Posterior cingulate gyrus (tissue), 11 donors: ENCODE data around the gene ARHGAP33.
"Not testable (repeated sequence)": the region's sequence is repeated elsewhere in the genome, so short reads cannot be mapped to it uniquely, and the experiment has no call there.

Experiments used
- DNase-seq, 10 donors: peaks; one replicate each; pipeline versions ENCODE4 v3.0.0 to v3.0.0-alpha.2; 2020 to 2021; ENCODE audit warnings: mixed read lengths in 3 of 10
- intact Hi-C: fragments of 100-400 bp; cut with DNase I; formaldehyde crosslinking; loops from one replicate; pipeline ENCODE4 v1.15.1; 2023

The ARHGAP33 gene

DNA sequence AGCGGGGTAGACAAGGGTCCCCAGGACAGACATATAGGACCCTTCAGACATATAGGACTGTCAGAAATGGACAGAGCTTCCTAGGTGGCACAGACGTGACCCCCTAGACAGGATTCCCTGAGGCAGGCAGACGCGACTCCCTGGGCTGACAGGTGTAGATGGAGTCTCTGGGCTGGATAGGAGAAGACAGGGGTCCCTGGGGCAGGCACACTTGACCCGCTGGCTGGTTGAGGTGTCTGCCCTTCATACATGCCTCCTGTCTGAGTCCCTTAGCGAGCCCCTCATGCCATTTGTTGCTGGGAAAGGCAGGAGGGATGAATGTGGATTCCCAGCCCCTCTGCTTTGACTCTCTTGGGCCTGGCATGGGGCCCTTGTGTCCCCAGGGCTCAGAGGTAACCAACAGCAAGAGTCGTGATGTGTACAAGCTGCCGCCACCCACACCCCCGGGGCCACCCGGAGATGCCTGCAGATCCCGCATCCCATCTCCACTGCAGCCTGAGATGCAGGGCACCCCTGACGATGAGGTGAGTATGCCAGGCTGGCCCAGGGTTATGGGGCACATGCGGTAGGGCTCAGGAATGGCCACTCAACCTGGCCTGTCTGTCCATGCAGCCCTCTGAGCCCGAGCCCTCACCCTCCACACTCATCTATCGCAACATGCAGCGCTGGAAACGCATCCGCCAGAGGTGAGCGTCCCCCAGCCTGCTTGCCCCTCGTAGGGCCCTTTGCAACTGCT, 21.6 kb upstream of the ARHGAP33 start:
- intact Hi-C loops, result no loop called here
- no peak for DNase-seq

GRCh38 chr19:35754370-35755130, 20.8 kb upstream of the ARHGAP33 start:
- no peak for DNase-seq
- intact Hi-C loops, result no loop called here

DNA sequence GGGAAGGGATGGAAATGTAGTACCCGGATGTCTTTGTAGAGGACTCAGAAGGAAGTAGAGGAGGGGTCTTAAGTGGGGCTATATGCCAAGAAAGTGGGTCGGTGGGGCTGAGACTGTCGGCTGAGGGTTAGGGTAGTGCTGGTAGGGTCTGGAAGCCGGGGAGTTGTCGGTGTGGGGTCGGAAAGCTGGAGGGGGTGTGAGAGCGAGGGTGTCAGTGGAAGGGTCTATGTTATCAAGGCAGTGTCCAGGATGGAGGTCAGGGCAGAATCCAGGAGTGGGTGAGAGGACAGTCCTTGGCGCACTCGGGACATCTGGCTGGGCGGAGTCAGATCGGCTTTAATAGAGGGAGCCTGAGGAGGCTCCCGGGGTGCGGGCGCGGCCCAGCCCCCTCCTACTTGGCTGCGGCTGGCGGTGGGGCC, 20.2 kb upstream of the ARHGAP33 start:
- intact Hi-C loops, result no loop called here
- peak in 1 of 10 donors; percentile 75 for DNase-seq

- intact Hi-C loops, result no loop called here
- DNase-seq, result peak in 1 of 10 donors; percentile 86
Measured at GRCh38 chr19:35755550-35756376, 19.6 kb upstream of the ARHGAP33 start.

- DNase-seq, result peak in 2 of 10 donors; percentile 85 to 88
- intact Hi-C loops, result no loop called here
Measured at GRCh38 chr19:35756377-35757230, 18.8 kb upstream of the ARHGAP33 start, which contains the start of gene HSPB6. TSS of gene HSPB6 (minus strand) at chr19:35757029. CDS start at chr19:35757008, 21 bp downstream.

GRCh38 chr19:35757231-35757748, 18.1 kb upstream of the ARHGAP33 start:
- peak in 8 of 10 donors; percentile 36 to 92 (median 47) for DNase-seq
- intact Hi-C loops, result no loop called here

- intact Hi-C loops, result loop anchor here (1.0 kb wide), 2 partner anchors 10 to 17 kb away; partner anchors contain the start of genes ARHGAP33 and LIN37
- DNase-seq, result peak; percentile 97 to 100 (median 98)
Measured at GRCh38 chr19:35757749-35758608, 17.4 kb upstream of the ARHGAP33 start, which contains the start of gene PROSER3. TSS of gene PROSER3 (plus strand) at chr19:35758176. CDS start at chr19:35758216, 40 bp downstream.

GRCh38 chr19:35759697-35760096, 15.7 kb upstream of the ARHGAP33 start:
- intact Hi-C loops, result no loop called here
- DNase-seq, result no peak

DNA sequence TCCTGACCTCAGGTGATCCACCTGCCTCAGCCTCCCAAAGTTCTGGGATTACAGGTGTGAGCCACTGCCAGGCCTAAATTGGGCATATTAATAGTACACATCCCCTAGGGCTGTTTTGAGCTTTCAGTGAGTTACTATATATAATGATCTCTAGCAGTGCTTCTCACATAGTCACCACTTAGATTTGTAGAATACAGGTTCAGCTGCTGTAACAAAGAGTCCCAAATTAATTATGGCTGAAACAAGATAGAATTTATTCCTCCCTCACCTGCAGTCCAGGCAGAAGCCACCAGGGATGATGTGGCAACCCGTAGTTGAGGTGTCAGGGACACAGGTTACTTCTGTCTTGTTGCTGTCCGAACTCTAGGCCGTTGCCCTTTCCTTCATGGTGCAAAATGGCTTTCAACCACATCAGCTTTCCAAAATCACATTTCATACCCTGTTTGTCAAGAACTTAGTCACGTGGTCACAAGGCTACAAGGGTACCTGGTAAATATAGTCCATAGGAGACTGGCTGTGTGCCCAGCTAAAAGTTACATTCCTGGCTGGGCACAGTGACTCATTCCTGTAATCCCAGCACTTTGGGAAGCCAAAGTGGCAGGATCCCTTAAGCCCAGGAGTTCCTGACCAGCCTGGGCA, 14.5 kb upstream of the ARHGAP33 start:
- no peak for DNase-seq
- intact Hi-C loops, result no loop called here

DNA sequence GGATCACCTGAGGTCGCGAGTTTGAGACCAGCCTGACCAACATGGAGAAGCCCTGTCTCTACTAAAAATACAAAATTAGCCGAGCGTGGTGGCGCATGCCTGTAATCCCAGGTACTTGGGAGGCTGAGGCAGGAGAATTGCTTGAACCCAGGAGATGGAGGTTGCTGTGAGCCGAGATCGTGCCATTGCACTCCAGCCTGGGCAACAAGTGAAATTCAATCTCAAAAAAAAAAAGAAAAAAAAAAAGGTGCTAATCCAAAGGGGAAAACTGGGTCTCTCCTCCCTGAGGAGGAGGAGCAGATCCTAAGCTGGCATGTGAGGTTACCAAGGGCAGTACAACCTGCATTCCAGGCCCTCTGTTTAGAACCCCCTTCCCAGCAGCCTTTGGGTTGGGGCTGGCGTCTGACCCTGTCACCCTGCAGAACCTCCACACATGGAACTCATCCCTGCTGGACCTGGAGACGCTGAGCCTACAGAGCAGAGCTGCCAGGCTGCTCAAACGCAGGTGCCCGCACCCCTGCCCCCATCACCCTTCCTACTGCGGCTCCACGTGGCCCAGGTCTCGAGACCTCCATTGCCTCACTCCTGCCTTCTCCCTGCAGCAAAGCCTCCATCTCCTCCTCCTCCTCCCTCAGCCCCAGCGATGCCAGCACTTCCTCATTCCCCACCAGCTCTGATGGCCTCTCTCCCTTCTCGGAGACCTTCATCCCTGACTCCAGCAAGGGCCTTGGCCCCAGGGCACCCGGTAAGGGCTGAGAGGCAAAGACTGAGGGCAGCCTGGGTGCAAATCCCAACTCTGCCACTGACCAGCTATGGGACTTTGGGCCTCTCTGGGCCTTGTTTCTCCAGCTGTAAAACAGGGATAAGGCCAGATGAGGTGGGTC, 10.7 kb upstream of the ARHGAP33 start:
- DNase-seq, result peak in 2 of 10 donors; percentile 8 to 67

DNA sequence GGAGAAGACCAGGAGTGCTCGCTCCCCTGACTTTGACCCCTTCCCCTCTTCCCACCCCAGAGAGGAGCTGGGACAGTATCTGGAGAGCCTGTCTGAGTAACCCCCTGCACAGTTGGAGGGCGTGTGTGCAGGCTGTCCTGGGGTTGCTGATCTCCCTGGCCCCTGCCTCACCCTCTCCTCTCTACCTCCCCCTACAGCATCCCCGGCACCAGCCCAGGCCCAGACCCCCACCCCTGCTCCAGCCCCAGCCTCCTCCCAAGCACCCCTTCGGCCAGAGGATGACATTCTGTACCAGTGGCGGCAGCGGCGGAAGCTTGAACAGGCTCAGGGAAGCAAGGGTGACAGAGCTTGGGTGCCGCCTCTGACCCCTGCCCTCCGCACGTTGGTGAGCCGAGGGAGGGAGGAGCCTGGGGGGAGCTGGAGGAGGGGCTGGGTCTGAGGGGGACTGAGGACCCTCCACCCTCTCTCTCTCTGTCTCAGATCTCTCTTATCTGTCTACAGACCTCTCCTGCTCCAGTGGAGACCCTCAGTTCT, 8.7 kb upstream of the ARHGAP33 start:
- peak in 1 of 10 donors; percentile 62 for DNase-seq
- intact Hi-C loops, result no loop called here

More for the DNA sequence above, 10.7 kb upstream of the ARHGAP33 start:
- intact Hi-C loops, result no loop called here

GRCh38 chr19:35767288-35768081, 7.9 kb upstream of the ARHGAP33 start:
- intact Hi-C loops, result no loop called here
- DNase-seq, result peak in 1 of 10 donors; percentile 62

DNA sequence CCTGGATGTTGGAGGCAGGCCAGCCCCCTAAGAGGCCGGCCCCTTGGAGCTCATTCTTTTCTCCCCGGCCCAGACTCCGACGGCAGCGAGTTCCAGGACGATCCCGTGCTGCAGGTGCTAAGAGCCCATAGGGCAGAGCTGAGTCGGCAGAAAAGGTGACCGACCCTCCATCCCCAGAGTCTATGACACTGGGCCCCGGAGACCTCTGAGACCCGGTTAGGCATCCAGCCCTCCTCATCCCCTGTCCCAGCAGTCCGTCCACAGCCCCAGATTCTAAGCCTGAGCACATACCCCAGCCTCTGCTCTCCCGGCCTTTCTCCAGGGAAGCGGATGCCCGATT, 7.3 kb upstream of the ARHGAP33 start:
- intact Hi-C loops, result no loop called here
- peak in 1 of 10 donors; percentile 39 for DNase-seq

GRCh38 chr19:35772362-35772761, 3.0 kb upstream of the ARHGAP33 start:
- not testable (repeated sequence) for DNase-seq
- intact Hi-C loops, result loop anchor here (10.0 kb wide), 1 partner anchor 162 kb away; the partner anchor contains the start of gene LRFN3

GRCh38 chr19:35773020-35773806, 2.2 kb upstream of the ARHGAP33 start:
- intact Hi-C loops, result loop anchor here (10.0 kb wide), 1 partner anchor 162 kb away; the partner anchor contains the start of gene LRFN3
- no peak for DNase-seq
